BLaER1 treated with 17β-estradiol and CSF1 and Interleukin-3, amounts not matched to agents 10 nM and 100 nM (cell line): ENCODE results near the gene ZNF354B.
"Not testable (repeated sequence)": the region's sequence is repeated elsewhere in the genome, so short reads cannot be mapped to it uniquely, and the experiment has no call there.

ENCODE experiments used
- H3K27ac ChIP-seq, 11 experiments: shearing (Covaris generic); formaldehyde crosslinking; 2 replicates each; pipeline ENCODE4 v1.8.1; 2022
- H3K27me3 ChIP-seq, 11 experiments: shearing (Covaris generic); formaldehyde crosslinking; 2 replicates each; pipeline ENCODE4 v1.8.1; 2022
- H3K36me3 ChIP-seq, 11 experiments: shearing (Covaris generic); formaldehyde crosslinking; 2 replicates each; pipeline ENCODE4 v1.8.1; 2022
- H3K4me1 ChIP-seq, 10 experiments: shearing (Covaris generic); formaldehyde crosslinking; 2 replicates each; pipeline ENCODE4 v1.8.1; 2022
- H3K4me2 ChIP-seq, 11 experiments: shearing (Covaris generic); formaldehyde crosslinking; 2 replicates each; pipeline ENCODE4 v1.8.1; 2022
- H3K4me3 ChIP-seq, 10 experiments: shearing (Covaris generic); formaldehyde crosslinking; 2 replicates each; pipeline ENCODE4 v1.8.1; 2022
- H3K9ac ChIP-seq, 11 experiments: shearing (Covaris generic); formaldehyde crosslinking; 2 replicates each; pipeline ENCODE4 v1.8.1; 2022
- H3K9me3 ChIP-seq, 11 experiments: shearing (Covaris generic); formaldehyde crosslinking; replicated peaks in 1 of 11; 2 replicates each; pipeline ENCODE4 v1.8.1; 2022
- H4K20me1 ChIP-seq, 11 experiments: shearing (Covaris generic); formaldehyde crosslinking; 2 replicates each; pipeline ENCODE4 v1.8.1; 2022
- Cebpa-rat ChIP-seq, 11 experiments: shearing (Covaris generic); IDR thresholded peaks; 2 replicates each; pipeline ENCODE4 v1.8.1; 2022

The ZNF354B gene

DNA sequence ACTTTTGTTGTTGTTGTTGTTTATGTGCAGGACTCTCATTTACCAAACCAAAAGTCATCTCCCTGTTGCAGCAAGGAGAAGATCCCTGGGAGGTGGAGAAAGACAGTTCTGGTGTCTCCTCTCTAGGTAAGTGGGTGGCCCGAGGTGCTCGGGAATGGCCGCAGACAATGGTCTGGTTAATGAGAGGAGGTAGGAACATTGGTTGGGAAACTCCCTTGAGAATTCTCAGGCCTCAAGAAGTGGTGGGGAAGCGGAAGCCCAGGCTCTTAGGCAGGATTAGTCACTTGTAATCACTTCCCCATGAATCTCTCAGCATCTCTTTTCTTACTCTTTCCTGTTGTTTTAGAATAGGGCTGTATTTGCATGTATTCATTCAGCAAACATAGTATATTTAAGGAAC is 7.2 kb downstream of the ZNF354B start:
- Histone ChIP-seq H3K36me3 (peaks cover 94 to 100% (median 99%) of the 10 kb centered on the region in 11 experiments), H3K9me3 (peaks cover 66 to 100% (median 95%) of the 10 kb centered on the region in 11 experiments), H3K4me2 (peak overlapping the region in 2 of 11 experiments; percentile 17 to 25; a peak in 1 of 22 replicates), H3K27me3 (no peaks in the 10 kb centered on the region), H3K27ac (0 out of 22 replicates have a peak overlapping the region, but pooled peaks of 1 of the 11 experiments have one; percentile 5), H3K4me1 (peaks cover 0 to 25% (median 6%) of the 10 kb centered on the region in 10 experiments; a peak in 11 of 20 replicates), H4K20me1 (peaks cover 0 to 8% (median 0%) of the 10 kb centered on the region in 11 experiments; a peak in 3 of 22 replicates), H3K9ac (no peak overlapping the region), H3K4me3 (0 out of 20 replicates have a peak overlapping the region, but pooled peaks of 1 of the 10 experiments have one; percentile 16)
- no peak for TF ChIP-seq Cebpa-rat (IDR thresholded peaks at IDR 0.05)

GRCh38 chr5:178869577-178869976 is 9.8 kb downstream of the ZNF354B start:
- no peaks in the 10 kb centered on the region; a peak in 1 of 22 replicates for H4K20me1 ChIP-seq
- no peak overlapping the region for H3K9ac ChIP-seq
- peaks cover 85 to 100% (median 98%) of the 10 kb centered on the region in 11 experiments for H3K9me3 ChIP-seq
- H3K4me1 ChIP-seq = peaks cover 0 to 12% (median 2%) of the 10 kb centered on the region in 10 experiments; a peak in 5 of 20 replicates
- no peak for TF ChIP-seq Cebpa-rat (IDR thresholded peaks at IDR 0.05)
- no peaks in the 10 kb centered on the region for H3K27me3 ChIP-seq
- peaks cover 94 to 100% (median 99%) of the 10 kb centered on the region in 11 experiments for H3K36me3 ChIP-seq
- no peak overlapping the region for H3K4me2 ChIP-seq
- H3K4me3 ChIP-seq = 0 out of 20 replicates have a peak overlapping the region, but pooled peaks of 1 of the 10 experiments have one; percentile 2
- no peak overlapping the region for H3K27ac ChIP-seq

DNA sequence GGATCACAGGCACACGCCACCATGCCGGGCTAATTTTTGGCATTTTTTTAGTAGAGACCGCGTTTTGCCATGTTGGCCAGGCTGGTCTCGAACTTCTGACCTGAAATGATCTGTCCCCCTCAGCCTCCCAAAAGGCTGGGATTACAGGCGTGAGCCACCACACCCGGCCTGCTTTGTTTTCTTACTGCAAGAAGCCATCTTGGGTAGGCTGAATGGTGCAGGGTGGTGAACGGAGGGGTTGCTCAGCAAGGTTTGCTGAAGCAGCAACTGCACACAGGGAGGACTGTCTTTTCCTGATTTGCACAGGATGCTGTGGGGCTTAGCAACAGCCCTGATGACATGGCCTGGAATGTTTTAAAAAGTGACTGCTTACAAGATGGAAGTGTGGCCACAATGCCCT is 10.7 kb downstream of the ZNF354B start:
- Histone ChIP-seq H3K4me1 (peaks cover 0 to 12% (median 2%) of the 10 kb centered on the region in 10 experiments; a peak in 5 of 20 replicates), H3K4me3 (peak overlapping the region in 1 of 10 experiments; percentile 4; a peak in 2 of 20 replicates), H3K9me3 (peaks cover 85 to 100% (median 98%) of the 10 kb centered on the region in 11 experiments), H4K20me1 (no peaks in the 10 kb centered on the region; a peak in 1 of 22 replicates), H3K27me3 (no peaks in the 10 kb centered on the region), H3K4me2 (no peak overlapping the region), H3K9ac (no peak overlapping the region), H3K36me3 (peaks cover 94 to 100% (median 99%) of the 10 kb centered on the region in 11 experiments), H3K27ac (no peak overlapping the region)
- TF ChIP-seq Cebpa-rat (IDR thresholded peaks at IDR 0.05) = no peak

- no peak overlapping the region for H3K4me2 ChIP-seq
- no peak overlapping the region; a peak in 1 of 22 replicates for H3K27ac ChIP-seq
- TF ChIP-seq Cebpa-rat (IDR thresholded peaks at IDR 0.05) = no peak
- no peaks in the 10 kb centered on the region; a peak in 1 of 22 replicates for H4K20me1 ChIP-seq
- peak overlapping the region in 3 of 10 experiments; percentile 10 to 31 (median 24); a peak in 2 of 20 replicates for H3K4me3 ChIP-seq
- no peak overlapping the region for H3K9ac ChIP-seq
- H3K4me1 ChIP-seq = 0 out of 20 replicates have a peak, but pooled peaks cover 0 to 4% (median 0%) of the 10 kb centered on the region in 10 experiments
- H3K9me3 ChIP-seq = peaks cover 85 to 100% (median 98%) of the 10 kb centered on the region in 11 experiments
- H3K36me3 ChIP-seq = peaks cover 94 to 100% (median 99%) of the 10 kb centered on the region in 11 experiments
- no peaks in the 10 kb centered on the region; a peak in 1 of 22 replicates for H3K27me3 ChIP-seq
Measured at GRCh38 chr5:178872302-178872701, 12.5 kb downstream of the ZNF354B start.

DNA sequence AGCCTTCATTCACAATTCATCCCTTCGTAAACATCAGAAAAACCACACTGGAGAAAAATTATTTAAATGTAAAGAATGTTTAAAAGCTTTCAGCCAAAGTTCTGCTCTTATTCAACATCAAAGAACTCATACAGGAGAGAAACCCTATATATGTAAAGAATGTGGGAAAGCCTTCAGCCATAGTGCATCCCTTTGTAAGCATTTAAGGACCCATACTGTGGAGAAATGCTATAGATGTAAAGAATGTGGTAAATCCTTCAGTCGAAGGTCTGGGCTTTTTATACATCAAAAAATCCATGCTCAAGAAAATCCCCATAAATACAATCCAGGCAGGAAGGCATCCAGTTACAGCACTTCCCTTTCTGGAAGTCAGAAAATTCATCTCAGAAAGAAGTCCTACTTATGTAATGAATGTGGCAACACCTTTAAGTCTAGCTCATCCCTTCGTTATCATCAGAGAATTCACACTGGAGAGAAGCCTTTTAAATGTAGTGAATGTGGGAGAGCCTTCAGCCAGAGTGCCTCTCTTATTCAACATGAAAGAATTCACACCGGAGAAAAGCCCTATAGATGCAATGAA is 23.5 kb downstream of the ZNF354B start:
- Histone ChIP-seq H3K4me3 (peak overlapping the region in 9 of 10 experiments; percentile 8 to 53 (median 38); a peak in 15 of 20 replicates), H3K36me3 (peaks cover 100% of the 10 kb centered on the region in 11 experiments), H3K9me3 (peaks cover 100% of the 10 kb centered on the region in 11 experiments)
- not testable (repeated sequence) for H3K4me1 ChIP-seq, H3K27me3 ChIP-seq, H3K4me2 ChIP-seq, H3K9ac ChIP-seq, H4K20me1 ChIP-seq, H3K27ac ChIP-seq

DNA sequence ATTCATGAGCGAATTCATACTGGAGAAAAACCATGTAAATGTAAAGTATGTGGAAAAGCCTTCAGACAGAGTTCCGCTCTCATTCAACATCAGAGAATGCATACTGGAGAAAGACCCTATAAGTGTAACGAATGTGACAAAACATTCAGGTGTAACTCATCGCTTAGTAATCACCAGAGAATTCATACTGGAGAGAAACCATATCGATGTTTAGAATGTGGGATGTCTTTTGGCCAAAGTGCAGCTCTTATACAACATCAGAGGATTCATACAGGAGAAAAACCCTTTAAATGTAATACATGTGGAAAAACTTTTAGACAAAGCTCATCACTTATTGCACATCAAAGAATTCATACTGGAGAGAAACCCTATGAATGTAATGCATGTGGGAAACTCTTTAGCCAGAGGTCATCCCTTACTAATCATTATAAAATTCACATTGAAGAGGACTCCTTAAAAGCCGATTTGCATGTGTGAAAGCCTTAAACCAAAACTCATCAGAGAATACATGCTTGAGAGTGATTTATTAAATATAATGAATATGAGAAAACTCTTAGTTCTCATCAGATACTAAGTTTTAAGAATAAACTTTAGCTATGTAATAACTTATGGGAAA is 24.2 kb downstream of the ZNF354B start:
- Histone ChIP-seq H3K4me1 (no peaks in the 10 kb centered on the region), H3K4me3 (peak overlapping the region in 7 of 10 experiments; percentile 12 to 53 (median 30); a peak in 7 of 20 replicates), H3K27ac (no peak overlapping the region), H4K20me1 (no peaks in the 10 kb centered on the region), H3K9me3 (peaks cover 100% of the 10 kb centered on the region in 11 experiments), H3K36me3 (peaks cover 100% of the 10 kb centered on the region in 11 experiments), H3K4me2 (no peak overlapping the region), H3K27me3 (no peaks in the 10 kb centered on the region), H3K9ac (no peak overlapping the region)
- TF ChIP-seq Cebpa-rat (IDR thresholded peaks at IDR 0.05) = no peak

- Histone ChIP-seq H3K36me3 (peaks cover 21 to 85% (median 57%) of the 10 kb centered on the region in 11 experiments), H3K27ac (no peak within 1 kb of the TSS), H3K27me3 (peaks cover 11 to 35% (median 24%) of the 10 kb centered on the region in 11 experiments), H3K4me3 (peak within 1 kb of the TSS; percentile 44 to 65 (median 56)), H3K4me1 (peaks cover 0 to 4% (median 0%) of the 10 kb centered on the region in 10 experiments; a peak in 5 of 20 replicates), H3K9ac (peak within 1 kb of the TSS in 9 of 11 experiments; percentile 6 to 61 (median 42); a peak in 9 of 22 replicates), H3K4me2 (peak within 1 kb of the TSS; percentile 30 to 67 (median 51); a peak in 20 of 22 replicates), H4K20me1 (no peaks in the 10 kb centered on the region), H3K9me3 (peaks cover 94 to 98% (median 96%) of the 10 kb centered on the region in 11 experiments)
- no peak for TF ChIP-seq Cebpa-rat (IDR thresholded peaks at IDR 0.05)
Measured at GRCh38 chr5:178895615-178896571, 36.1 kb downstream of the ZNF354B start, which contains the start of gene ZFP2. Gene ZFP2, plus strand, starts transcription at chr5:178895913. Its CDS starts 35,401 bp downstream, at chr5:178931314.

DNA sequence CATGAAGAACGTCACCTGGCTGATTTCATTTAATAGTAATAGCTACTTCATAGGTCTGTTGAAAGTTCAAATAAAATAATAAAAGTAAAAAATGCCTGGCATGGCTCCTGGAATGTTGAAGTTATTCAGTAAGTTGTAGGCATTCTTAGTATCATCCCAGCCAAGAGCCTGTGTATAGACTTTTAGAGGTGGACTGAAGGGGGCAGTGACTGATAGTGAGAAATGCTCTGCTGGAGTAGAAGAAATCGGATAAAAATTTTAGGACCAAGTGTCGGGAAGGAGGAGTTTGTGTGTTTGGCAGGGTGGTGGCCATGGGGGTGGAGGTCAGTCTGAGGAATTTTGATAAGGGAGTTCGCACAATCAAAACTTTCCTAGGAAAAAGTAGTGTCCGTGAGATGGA is 39.5 kb downstream of the ZNF354B start:
- peaks cover 95 to 98% (median 96%) of the 10 kb centered on the region in 11 experiments for H3K9me3 ChIP-seq
- H3K4me2 ChIP-seq = no peak overlapping the region
- H3K4me3 ChIP-seq = no peak overlapping the region
- H3K4me1 ChIP-seq = peaks cover 0 to 10% (median 2%) of the 10 kb centered on the region in 10 experiments; a peak in 5 of 20 replicates
- no peak overlapping the region for H3K27ac ChIP-seq
- H3K36me3 ChIP-seq = peaks cover 8 to 79% (median 59%) of the 10 kb centered on the region in 11 experiments
- H3K9ac ChIP-seq = no peak overlapping the region
- H3K27me3 ChIP-seq = peaks cover 11 to 30% (median 24%) of the 10 kb centered on the region in 11 experiments
- H4K20me1 ChIP-seq = no peaks in the 10 kb centered on the region
- no peak for TF ChIP-seq Cebpa-rat (IDR thresholded peaks at IDR 0.05)
